DMS53 treated with DMSO at 0.1 percent for 48 hours (cell line): ENCODE results near the gene KSR1.

ENCODE experiments used
- DNase-seq: peaks from one replicate; lab custom pipeline; 2025; ENCODE audit not compliant: unreplicated experiment; lab: John Stamatoyannopoulos, UW

The KSR1 gene

GRCh38 chr17:27549251-27549893, 93.1 kb downstream of the KSR1 start:
- DNase-seq = no peak

GRCh38 chr17:27550291-27550930, 94.2 kb downstream of the KSR1 start:
- no peak for DNase-seq

GRCh38 chr17:27550974-27551505, 94.8 kb downstream of the KSR1 start:
- DNase-seq = peak; percentile 94

- DNase-seq = peak; percentile 99
Measured at GRCh38 chr17:27551701-27552248, 95.5 kb downstream of the KSR1 start.

- DNase-seq = peak; percentile 77
Measured at GRCh38 chr17:27552276-27552732, 96.1 kb downstream of the KSR1 start.

GRCh38 chr17:27553019-27553511, 96.8 kb downstream of the KSR1 start:
- peak; percentile 67 for DNase-seq

GRCh38 chr17:27554152-27554551, 97.9 kb downstream of the KSR1 start:
- DNase-seq = no peak

- DNase-seq = no peak
Measured at GRCh38 chr17:27554911-27555310, 98.7 kb downstream of the KSR1 start.

GRCh38 chr17:27555339-27555738, 99.1 kb downstream of the KSR1 start:
- DNase-seq = no peak

- DNase-seq = peak; percentile 98
Measured at GRCh38 chr17:27558341-27558740, 102.1 kb downstream of the KSR1 start.

GRCh38 chr17:27558842-27559505, 102.7 kb downstream of the KSR1 start:
- peak; percentile 59 for DNase-seq

GRCh38 chr17:27559506-27560481, 103.5 kb downstream of the KSR1 start:
- DNase-seq = peak; percentile 81

GRCh38 chr17:27560668-27561067, 104.4 kb downstream of the KSR1 start:
- DNase-seq = no peak

- DNase-seq = no peak
Measured at GRCh38 chr17:27562777-27563455, 106.7 kb downstream of the KSR1 start.

- no peak for DNase-seq
Measured at GRCh38 chr17:27563532-27563931, 107.3 kb downstream of the KSR1 start.

GRCh38 chr17:27564463-27564862, 108.2 kb downstream of the KSR1 start:
- no peak for DNase-seq

- no peak for DNase-seq
Measured at GRCh38 chr17:27565874-27566670, 109.8 kb downstream of the KSR1 start.

- DNase-seq = peak; percentile 54
Measured at GRCh38 chr17:27566671-27567562, 110.7 kb downstream of the KSR1 start.
